DND-41 (cell line): Measurements from ENCODE around the gene MAP7.

Source experiments
- CTCF ChIP-seq: IDR thresholded peaks from 2 replicates; pipeline ENCODE4 v1.5.1; 2012; ENCODE audit warnings: borderline replicate concordance, low read length, moderate library complexity, mild to moderate bottlenecking; ENCODE audit not compliant: poor library complexity, severe bottlenecking; ENCODE audit errors: extremely low read depth
- EZH2 ChIP-seq: IDR thresholded peaks from 3 replicates; pipeline ENCODE4 v1.6.1; 2012; ENCODE audit warnings: borderline replicate concordance, low read depth, mild to moderate bottlenecking, moderate library complexity, low read length, inconsistent platforms; ENCODE audit not compliant: severe bottlenecking

- no peak for TF ChIP-seq CTCF
- no peak for TF ChIP-seq EZH2
Measured at GRCh38 chr6:136409597-136409996, 140.6 kb downstream of the MAP7 start.
